Measurements from ENCODE around the gene CAB39L.
A peak's percentile ranks its signal among the peaks of the same experiment; 100 is the strongest.

CAB39L gene

GRCh38 chr13:49441846-49442245 lies 2.0 kb downstream of the CAB39L start:
- DNase-seq (ENCODE audit: low spot score) = no peak

GRCh38 chr13:49441312-49441711 lies 2.6 kb downstream of the CAB39L start:
- DNase-seq (ENCODE audit: low spot score) = no peak

- no peak for DNase-seq (ENCODE audit: low spot score)
These were observed 4.3 kb downstream of the CAB39L start for GRCh38 chr13:49439609-49440008.

GRCh38 chr13:49437705-49438104 lies 6.2 kb downstream of the CAB39L start:
- DNase-seq (ENCODE audit: low spot score) = no peak

GRCh38 chr13:49436890-49437289 lies 7.0 kb downstream of the CAB39L start:
- DNase-seq (ENCODE audit: low spot score) = no peak

GRCh38 chr13:49435992-49436391 lies 7.9 kb downstream of the CAB39L start:
- DNase-seq (ENCODE audit: low spot score) = no peak

- DNase-seq (ENCODE audit: low spot score) = no peak
These were observed 14.7 kb downstream of the CAB39L start for GRCh38 chr13:49429121-49429520.

GRCh38 chr13:49428041-49428763 lies 15.7 kb downstream of the CAB39L start:
- no peak for DNase-seq (ENCODE audit: low spot score)

- no peak for DNase-seq (ENCODE audit: low spot score)
These were observed 19.8 kb downstream of the CAB39L start for GRCh38 chr13:49424011-49424560.

- peak; percentile 21 for DNase-seq (ENCODE audit: low spot score)
These were observed 22.5 kb downstream of the CAB39L start for GRCh38 chr13:49421391-49421790.

GRCh38 chr13:49419276-49419675 lies 24.6 kb downstream of the CAB39L start:
- no peak for DNase-seq (ENCODE audit: low spot score)

GRCh38 chr13:49418206-49418605 lies 25.7 kb downstream of the CAB39L start:
- DNase-seq (ENCODE audit: low spot score) = no peak

- no peak for DNase-seq (ENCODE audit: low spot score)
These were observed 26.7 kb downstream of the CAB39L start for GRCh38 chr13:49417161-49417560.

- peak; percentile 14 for DNase-seq (ENCODE audit: low spot score)
These were observed 31.1 kb downstream of the CAB39L start for GRCh38 chr13:49412749-49413148.

- no peak for DNase-seq (ENCODE audit: low spot score)
These were observed 32.5 kb downstream of the CAB39L start for GRCh38 chr13:49411353-49411752.

GRCh38 chr13:49410477-49410876 lies 33.4 kb downstream of the CAB39L start:
- no peak for DNase-seq (ENCODE audit: low spot score)

- DNase-seq (ENCODE audit: low spot score) = no peak
These were observed 33.9 kb downstream of the CAB39L start for GRCh38 chr13:49410006-49410405.

- no peak for DNase-seq (ENCODE audit: low spot score)
These were observed 34.9 kb downstream of the CAB39L start for GRCh38 chr13:49409008-49409407.

GRCh38 chr13:49407936-49408335 lies 35.9 kb downstream of the CAB39L start:
- DNase-seq (ENCODE audit: low spot score) = no peak

GRCh38 chr13:49407068-49407467 lies 36.8 kb downstream of the CAB39L start:
- no peak for DNase-seq (ENCODE audit: low spot score)

GRCh38 chr13:49404703-49405020 lies 39.2 kb downstream of the CAB39L start:
- DNase-seq (ENCODE audit: low spot score) = no peak

GRCh38 chr13:49403996-49404702 lies 39.7 kb downstream of the CAB39L start:
- no peak for DNase-seq (ENCODE audit: low spot score)

All from iPS-NIHi11 (cell line).